Skeletal muscle cell (primary cell): ENCODE results near the gene HDGFL2.

ENCODE experiments used
- DNase-seq: peaks from one replicate; pipeline ENCODE4 v3.0.0-alpha.2; 2010; ENCODE audit warnings: low read depth
- H3K4me3 ChIP-seq: 2 replicates; pipeline ENCODE4 v1.5.1; 2011; ENCODE audit warnings: low read depth, mild to moderate bottlenecking, control low read depth, low read length, moderate library complexity

HDGFL2 gene

GRCh38 chr19:4507150-4507452 lies 35.0 kb downstream of the HDGFL2 start:
- DNase-seq: no peak
- no peak overlapping the region for H3K4me3 ChIP-seq

- no peak overlapping the region for H3K4me3 ChIP-seq
- DNase-seq: no peak
Observed at GRCh38 chr19:4507804-4508203, 35.7 kb downstream of the HDGFL2 start.

GRCh38 chr19:4508698-4509097 lies 36.6 kb downstream of the HDGFL2 start:
- no peak for DNase-seq
- H3K4me3 ChIP-seq: no peak overlapping the region

- H3K4me3 ChIP-seq: no peak overlapping the region
- no peak for DNase-seq
Observed at GRCh38 chr19:4510435-4511255, 38.5 kb downstream of the HDGFL2 start.

GRCh38 chr19:4511300-4512054 lies 39.4 kb downstream of the HDGFL2 start:
- no peak overlapping the region for H3K4me3 ChIP-seq
- no peak for DNase-seq

GRCh38 chr19:4512070-4512469 lies 40.0 kb downstream of the HDGFL2 start:
- no peak overlapping the region for H3K4me3 ChIP-seq
- no peak for DNase-seq

GRCh38 chr19:4513248-4513647 lies 41.2 kb downstream of the HDGFL2 start:
- no peak for DNase-seq

GRCh38 chr19:4515732-4516131 lies 43.6 kb downstream of the HDGFL2 start:
- no peak overlapping the region for H3K4me3 ChIP-seq
- DNase-seq: no peak

More at GRCh38 chr19:4513248-4513647, 41.2 kb downstream of the HDGFL2 start:
- H3K4me3 ChIP-seq: no peak overlapping the region

- DNase-seq: no peak
- H3K4me3 ChIP-seq: no peak overlapping the region
Observed at GRCh38 chr19:4516199-4516938, 44.3 kb downstream of the HDGFL2 start.

GRCh38 chr19:4516939-4517300 lies 44.8 kb downstream of the HDGFL2 start:
- H3K4me3 ChIP-seq: no peak overlapping the region
- DNase-seq: no peak

GRCh38 chr19:4517451-4518057 lies 45.5 kb downstream of the HDGFL2 start:
- DNase-seq: no peak
- no peak overlapping the region for H3K4me3 ChIP-seq

- H3K4me3 ChIP-seq: no peak within 1 kb of the TSS
- peak; percentile 64 for DNase-seq
Observed at GRCh38 chr19:4518345-4519171, 46.5 kb downstream of the HDGFL2 start, which contains the start of gene PLIN4. Gene PLIN4, minus strand, starts transcription at chr19:4518486. Its CDS starts 214 bp downstream, at chr19:4518272.

- DNase-seq: no peak
- no peak overlapping the region for H3K4me3 ChIP-seq
Observed at GRCh38 chr19:4519172-4519496, 47.0 kb downstream of the HDGFL2 start.

- no peak for DNase-seq
Observed at GRCh38 chr19:4519521-4520277, 47.6 kb downstream of the HDGFL2 start.

GRCh38 chr19:4521170-4521887 lies 49.2 kb downstream of the HDGFL2 start:
- DNase-seq: no peak
- no peak overlapping the region for H3K4me3 ChIP-seq

More at GRCh38 chr19:4519521-4520277, 47.6 kb downstream of the HDGFL2 start:
- no peak overlapping the region for H3K4me3 ChIP-seq

- no peak for DNase-seq
- H3K4me3 ChIP-seq: no peak overlapping the region
Observed at GRCh38 chr19:4521888-4522242, 49.8 kb downstream of the HDGFL2 start.

GRCh38 chr19:4522291-4523002 lies 50.4 kb downstream of the HDGFL2 start:
- no peak overlapping the region for H3K4me3 ChIP-seq

More at GRCh38 chr19:4522291-4523002, 50.4 kb downstream of the HDGFL2 start:
- no peak for DNase-seq
